SK-MEL-5 (cell line): ENCODE measurements around the gene FBXO33. TPM values are rescaled to one million over a fixed set of nuclear protein-coding genes. Genes with fewer than 3 reads are reported as not detected.

ENCODE experiments used
- DNase-seq: peaks from one replicate; pipeline ENCODE4 v3.0.0-alpha.2; 2016; ENCODE audit warnings: low read depth, low spot score
- in situ Hi-C: cut with HindIII; loops from 2 replicates; pipeline ENCODE4 v1.10.0; 2016; ENCODE audit warnings: low sequenced_read_pairs, high pct_unique_total_duplicates, low pct_unique_long_range_greater_than_20kb
- polyA plus RNA-seq, 2 experiments: library from polyadenylated mRNA; depleted of rRNA; stranded (reverse); fragments of >200 nt; gene quantifications; 2 replicates each; pipeline ENCODE4 v1.2.3, GENCODE V29; 2015
- total RNA-seq: library from RNA; depleted of rRNA; stranded (reverse); fragments of >200 nt; shearing (Covaris generic); gene quantifications from 2 replicates; pipeline ENCODE4 v1.2.3, GENCODE V29; 2014; rRNA removed

FBXO33 gene
- total RNA-seq, result 22.0 and 27.8 TPM in 2 replicates
- 12.8 and 16.1 TPM in 2 replicates for polyA plus RNA-seq (2015; cell fraction: cytosol; rRNA removed)
- 10.5 and 10.9 TPM in 2 replicates for polyA plus RNA-seq (2015; cell fraction: nucleus; rRNA removed)

- DNase-seq, result peak; percentile 92
- in situ Hi-C loops, result no loop called here
Measured at GRCh38 chr14:39432179-39432618, at the start of gene FBXO33. Gene FBXO33 (minus strand): TSS chr14:39432433. CDS start chr14:39432162, 271 bp downstream.

- no peak for DNase-seq
- in situ Hi-C loops, result no loop called here
Measured at GRCh38 chr14:39474416-39474911, 42.2 kb upstream of the FBXO33 start.

- in situ Hi-C loops, result no loop called here
Measured at GRCh38 chr14:39472078-39472477, 39.8 kb upstream of the FBXO33 start.

GRCh38 chr14:39469094-39469710 is 37.0 kb upstream of the FBXO33 start:
- in situ Hi-C loops, result no loop called here
- DNase-seq, result peak; percentile 31

More at GRCh38 chr14:39472078-39472477, 39.8 kb upstream of the FBXO33 start:
- no peak for DNase-seq

GRCh38 chr14:39467889-39468524 is 35.8 kb upstream of the FBXO33 start:
- DNase-seq, result peak; percentile 61
- in situ Hi-C loops, result no loop called here

- no peak for DNase-seq
- in situ Hi-C loops, result no loop called here
Measured at GRCh38 chr14:39459795-39460478, 27.7 kb upstream of the FBXO33 start.

- in situ Hi-C loops, result no loop called here
Measured at GRCh38 chr14:39456702-39457250, 24.5 kb upstream of the FBXO33 start.

GRCh38 chr14:39454906-39455539 is 22.8 kb upstream of the FBXO33 start:
- in situ Hi-C loops, result no loop called here
- DNase-seq, result no peak

More at GRCh38 chr14:39456702-39457250, 24.5 kb upstream of the FBXO33 start:
- DNase-seq, result no peak

GRCh38 chr14:39452680-39453079 is 20.4 kb upstream of the FBXO33 start:
- no peak for DNase-seq
- in situ Hi-C loops, result no loop called here

GRCh38 chr14:39451811-39452210 is 19.6 kb upstream of the FBXO33 start:
- in situ Hi-C loops, result no loop called here
- DNase-seq, result no peak

- in situ Hi-C loops, result no loop called here
- no peak for DNase-seq
Measured at GRCh38 chr14:39447175-39447661, 15.0 kb upstream of the FBXO33 start.

GRCh38 chr14:39446131-39446744 is 14.0 kb upstream of the FBXO33 start:
- DNase-seq, result no peak

GRCh38 chr14:39442293-39442692 is 10.1 kb upstream of the FBXO33 start:
- in situ Hi-C loops, result no loop called here
- DNase-seq, result no peak

More at GRCh38 chr14:39446131-39446744, 14.0 kb upstream of the FBXO33 start:
- in situ Hi-C loops, result no loop called here

GRCh38 chr14:39441805-39442204 is 9.6 kb upstream of the FBXO33 start:
- in situ Hi-C loops, result no loop called here
- no peak for DNase-seq

- in situ Hi-C loops, result no loop called here
- DNase-seq, result no peak
Measured at GRCh38 chr14:39440975-39441374, 8.7 kb upstream of the FBXO33 start.

GRCh38 chr14:39435241-39435640 is 3.0 kb upstream of the FBXO33 start:
- DNase-seq, result no peak
- in situ Hi-C loops, result no loop called here

- in situ Hi-C loops, result no loop called here
- DNase-seq, result no peak
Measured at GRCh38 chr14:39434401-39434800, 2.2 kb upstream of the FBXO33 start.
